ENCODE results near the gene TMPO.
"Not testable (repeated sequence)": the region's sequence is repeated elsewhere in the genome, so short reads cannot be mapped to it uniquely, and the experiment has no call there.

TMPO gene

GRCh38 chr12:98490501-98491453 is 24.6 kb upstream of the TMPO start:
- Histone ChIP-seq H3K36me3 (replicated peaks; ENCODE audit: insufficient read depth, low read length) (no peaks in the 10 kb centered on the region), H3K9ac (ENCODE audit: low read length) (no peak overlapping the region), H3K4me2 (ENCODE audit: low read depth, low read length) (peak overlapping the region; percentile 52; the same call in 1 of the 2 replicates), H3K4me3 (ENCODE audit: low read length) (peak overlapping the region; percentile 35; the same call in 1 of the 2 replicates), H3K9me2 (replicated peaks; ENCODE audit: insufficient read depth, low read length) (no peaks in the 10 kb centered on the region), H4K20me1 (ENCODE audit: insufficient read depth, low read length) (no peaks in the 10 kb centered on the region), H3K27ac (ENCODE audit: low read length) (no peak overlapping the region), H3K9me3 (replicated peaks; ENCODE audit: insufficient read depth, low read length) (no peaks in the 10 kb centered on the region), H3K79me2 (ENCODE audit: low read length) (no peaks in the 10 kb centered on the region), H2AFZ (ENCODE audit: low read length) (peak overlapping the region; percentile 80), H3F3A (ENCODE audit: insufficient read depth, low read length) (no peaks in the 10 kb centered on the region), H3K27me3 (replicated peaks; ENCODE audit: insufficient read depth, low read length) (no peaks in the 10 kb centered on the region), H3K4me1 (ENCODE audit: low read length) (peaks cover 4% of the 10 kb centered on the region; the same call in 1 of the 2 replicates)
- TF ChIP-seq EZH2phosphoT487 (IDR thresholded peaks at IDR 0.05; ENCODE audit: low read length) = no peak
- no peak for TF ChIP-seq EZH2 (optimal IDR thresholded peaks at IDR 0.05; ENCODE audit: low read depth, low read length)
- TF ChIP-seq CTCF (IDR thresholded peaks at IDR 0.05; ENCODE audit: low read length) = peak; percentile 87
- DNase-seq = peak; percentile 79

DNA sequence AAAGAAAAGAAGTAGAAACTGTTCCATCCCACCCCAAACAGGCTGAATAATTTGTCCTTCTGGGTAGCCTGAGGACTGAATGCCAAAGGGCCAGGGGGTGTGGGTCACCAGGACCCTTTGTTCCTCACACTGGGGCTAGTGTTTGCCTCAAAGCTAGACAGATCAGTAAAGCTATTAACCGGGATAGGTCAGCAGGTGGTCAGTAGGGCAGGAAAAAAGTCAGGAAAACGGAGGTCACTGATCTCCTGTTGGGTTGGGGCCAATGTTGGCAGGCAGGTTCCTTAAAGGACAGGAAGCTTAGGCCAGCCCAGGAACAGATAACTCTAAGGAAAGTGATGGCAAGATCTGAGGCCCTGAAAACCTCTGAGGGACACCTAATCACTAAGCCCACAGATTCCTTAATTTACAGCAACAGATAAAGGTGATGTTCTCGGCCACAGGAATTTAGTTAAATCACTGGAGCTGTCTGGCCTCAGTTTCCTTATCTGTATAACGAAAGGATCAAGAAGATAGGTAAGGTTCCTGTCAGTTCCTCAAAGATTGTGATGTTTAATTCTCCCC is 22.7 kb upstream of the TMPO start:
- no peak for DNase-seq
- no peak for TF ChIP-seq CTCF (IDR thresholded peaks at IDR 0.05; ENCODE audit: low read length)
- no peak for TF ChIP-seq EZH2phosphoT487 (IDR thresholded peaks at IDR 0.05; ENCODE audit: low read length)
- TF ChIP-seq EZH2 (optimal IDR thresholded peaks at IDR 0.05; ENCODE audit: low read depth, low read length) = no peak
- H3K9ac ChIP-seq (ENCODE audit: low read length) = no peak overlapping the region
- no peaks in the 10 kb centered on the region for H3F3A ChIP-seq (ENCODE audit: insufficient read depth, low read length)
- no peak overlapping the region for H3K4me3 ChIP-seq (ENCODE audit: low read length)
- no peak overlapping the region for H2AFZ ChIP-seq (ENCODE audit: low read length)
- no peaks in the 10 kb centered on the region for H3K9me2 ChIP-seq (replicated peaks; ENCODE audit: insufficient read depth, low read length)
- no peak overlapping the region for H3K27ac ChIP-seq (ENCODE audit: low read length)
- H3K4me1 ChIP-seq (ENCODE audit: low read length) = peaks cover 4% of the 10 kb centered on the region; the same call in 1 of the 2 replicates
- no peaks in the 10 kb centered on the region for H3K36me3 ChIP-seq (replicated peaks; ENCODE audit: insufficient read depth, low read length)
- H4K20me1 ChIP-seq (ENCODE audit: insufficient read depth, low read length) = no peaks in the 10 kb centered on the region
- H3K27me3 ChIP-seq (replicated peaks; ENCODE audit: insufficient read depth, low read length) = no peaks in the 10 kb centered on the region
- no peaks in the 10 kb centered on the region for H3K9me3 ChIP-seq (replicated peaks; ENCODE audit: insufficient read depth, low read length)
- H3K4me2 ChIP-seq (ENCODE audit: low read depth, low read length) = no peak overlapping the region
- no peaks in the 10 kb centered on the region for H3K79me2 ChIP-seq (ENCODE audit: low read length)

DNA sequence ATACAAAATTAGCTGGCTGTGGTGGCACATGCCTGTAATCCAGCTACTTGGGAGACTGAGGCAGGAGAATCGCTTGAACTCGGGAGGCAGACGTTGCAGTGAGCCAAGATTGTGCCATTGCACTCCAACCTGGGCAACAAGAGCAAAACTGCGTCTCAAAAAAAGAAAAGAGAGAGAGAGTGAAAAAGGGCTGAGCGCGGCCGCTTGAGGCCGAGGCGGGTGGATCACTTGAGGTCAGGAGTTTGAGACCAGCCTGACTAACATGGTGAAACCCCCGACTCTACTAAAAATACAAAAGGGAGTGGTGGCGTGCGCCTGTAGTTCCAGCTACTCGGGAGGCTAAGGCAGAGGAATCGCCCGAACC is 14.1 kb upstream of the TMPO start:
- not testable (repeated sequence) for H3K4me3 ChIP-seq (ENCODE audit: low read length); H3K79me2 ChIP-seq (ENCODE audit: low read length); DNase-seq; H2AFZ ChIP-seq (ENCODE audit: low read length); H3K27ac ChIP-seq (ENCODE audit: low read length); H3K4me1 ChIP-seq (ENCODE audit: low read length); H3K9me2 ChIP-seq (replicated peaks; ENCODE audit: insufficient read depth, low read length); H3K9ac ChIP-seq (ENCODE audit: low read length); H3K27me3 ChIP-seq (replicated peaks; ENCODE audit: insufficient read depth, low read length); H3K9me3 ChIP-seq (replicated peaks; ENCODE audit: insufficient read depth, low read length); H3K4me2 ChIP-seq (ENCODE audit: low read depth, low read length); H3K36me3 ChIP-seq (replicated peaks; ENCODE audit: insufficient read depth, low read length); H4K20me1 ChIP-seq (ENCODE audit: insufficient read depth, low read length)
- peaks cover 20% of the 10 kb centered on the region for H3F3A ChIP-seq (ENCODE audit: insufficient read depth, low read length)

DNA sequence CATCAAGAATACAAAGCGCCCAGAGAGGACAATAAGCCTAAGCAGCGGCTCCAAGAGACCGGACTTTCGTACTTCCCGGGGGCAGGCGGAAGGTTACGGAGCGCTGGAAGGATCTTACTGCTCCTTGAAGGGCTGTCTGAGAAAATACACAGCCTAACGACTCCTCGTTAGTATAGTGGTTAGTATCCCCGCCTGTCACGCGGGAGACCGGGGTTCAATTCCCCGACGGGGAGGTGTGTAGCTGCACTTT is 12.1 kb upstream of the TMPO start:
- Histone ChIP-seq H3K36me3 (replicated peaks; ENCODE audit: insufficient read depth, low read length) (no peaks in the 10 kb centered on the region), H3K9ac (ENCODE audit: low read length) (peak overlapping the region; percentile 87), H4K20me1 (ENCODE audit: insufficient read depth, low read length) (no peaks in the 10 kb centered on the region), H3K9me2 (replicated peaks; ENCODE audit: insufficient read depth, low read length) (no peaks in the 10 kb centered on the region), H3K27me3 (replicated peaks; ENCODE audit: insufficient read depth, low read length) (no peaks in the 10 kb centered on the region), H3K9me3 (replicated peaks; ENCODE audit: insufficient read depth, low read length) (no peaks in the 10 kb centered on the region), H3K79me2 (ENCODE audit: low read length) (no peaks in the 10 kb centered on the region), H3K4me3 (ENCODE audit: low read length) (peak overlapping the region; percentile 80), H2AFZ (ENCODE audit: low read length) (peak overlapping the region; percentile 84), H3F3A (ENCODE audit: insufficient read depth, low read length) (peaks cover 20% of the 10 kb centered on the region), H3K4me2 (ENCODE audit: low read depth, low read length) (peak overlapping the region; percentile 90), H3K4me1 (ENCODE audit: low read length) (no peaks in the 10 kb centered on the region), H3K27ac (ENCODE audit: low read length) (peak overlapping the region; percentile 97)
- TF ChIP-seq EZH2phosphoT487 (IDR thresholded peaks at IDR 0.05; ENCODE audit: low read length) = no peak
- no peak for TF ChIP-seq CTCF (IDR thresholded peaks at IDR 0.05; ENCODE audit: low read length)
- no peak for TF ChIP-seq EZH2 (optimal IDR thresholded peaks at IDR 0.05; ENCODE audit: low read depth, low read length)
- DNase-seq = peak; percentile 90
